GM21381 (cell line): ENCODE measurements around the gene NEBL.

Experiments used
- ATAC-seq: cut with Tn5 transposase; IDR thresholded peaks from one replicate; pipeline ENCODE4 v1.9.1; 2021; ENCODE audit warnings: mild to moderate bottlenecking, moderate library complexity; ENCODE audit not compliant: unreplicated experiment

Gene NEBL

DNA sequence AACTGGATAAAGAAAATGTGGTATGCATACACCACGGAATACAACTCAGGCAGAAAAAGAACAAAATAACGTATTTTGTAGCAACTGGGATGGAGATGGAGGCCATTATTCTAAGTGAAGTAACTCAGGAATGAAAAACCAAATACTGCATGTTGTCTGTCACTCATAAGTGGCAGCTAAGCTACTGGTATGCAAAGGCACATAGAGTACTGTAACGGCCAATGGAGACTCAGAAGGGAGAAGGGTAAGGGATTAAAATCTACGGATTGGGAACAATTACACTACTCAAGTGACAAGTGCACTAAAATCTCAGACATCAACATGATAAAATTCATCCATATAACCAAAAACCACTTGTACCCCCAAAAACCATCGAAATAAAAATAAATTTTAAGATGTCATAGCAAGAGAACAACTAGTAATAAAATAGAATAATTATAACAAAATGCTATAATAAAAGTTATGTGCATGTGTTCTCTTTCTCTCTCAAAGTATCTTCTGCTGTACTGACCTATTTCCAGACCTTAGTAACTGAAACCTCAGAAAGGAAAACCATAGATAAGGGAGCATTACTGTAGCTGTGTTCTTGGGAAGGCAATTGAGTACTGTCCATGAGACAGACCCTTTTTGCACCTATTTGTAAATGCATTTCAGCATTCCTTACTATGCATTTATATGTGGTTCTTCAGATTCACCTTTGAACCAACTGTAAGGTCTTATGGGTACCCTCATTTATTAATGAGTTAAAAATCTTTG is 6.7 kb upstream of the NEBL start:
- ATAC-seq = no peak

DNA sequence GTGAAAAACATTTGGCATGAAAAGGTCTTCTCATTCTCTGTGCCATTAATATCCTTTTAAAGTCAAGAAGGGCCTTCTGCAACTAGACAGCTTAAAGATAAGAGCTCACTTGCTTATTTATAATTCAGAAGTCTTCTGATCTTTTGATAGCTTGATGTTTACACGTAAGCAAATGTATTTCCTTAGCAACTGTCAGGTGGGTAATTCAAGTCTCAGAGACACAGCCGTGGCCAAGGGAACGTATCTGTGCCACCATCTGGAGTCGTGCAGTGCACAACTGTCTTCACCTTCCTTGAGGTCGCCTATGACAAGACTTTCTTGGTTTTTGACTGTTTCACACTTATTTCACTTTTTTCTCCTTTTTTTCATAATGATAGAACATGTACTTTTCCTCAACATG is 4.0 kb upstream of the NEBL start:
- no peak for ATAC-seq

DNA sequence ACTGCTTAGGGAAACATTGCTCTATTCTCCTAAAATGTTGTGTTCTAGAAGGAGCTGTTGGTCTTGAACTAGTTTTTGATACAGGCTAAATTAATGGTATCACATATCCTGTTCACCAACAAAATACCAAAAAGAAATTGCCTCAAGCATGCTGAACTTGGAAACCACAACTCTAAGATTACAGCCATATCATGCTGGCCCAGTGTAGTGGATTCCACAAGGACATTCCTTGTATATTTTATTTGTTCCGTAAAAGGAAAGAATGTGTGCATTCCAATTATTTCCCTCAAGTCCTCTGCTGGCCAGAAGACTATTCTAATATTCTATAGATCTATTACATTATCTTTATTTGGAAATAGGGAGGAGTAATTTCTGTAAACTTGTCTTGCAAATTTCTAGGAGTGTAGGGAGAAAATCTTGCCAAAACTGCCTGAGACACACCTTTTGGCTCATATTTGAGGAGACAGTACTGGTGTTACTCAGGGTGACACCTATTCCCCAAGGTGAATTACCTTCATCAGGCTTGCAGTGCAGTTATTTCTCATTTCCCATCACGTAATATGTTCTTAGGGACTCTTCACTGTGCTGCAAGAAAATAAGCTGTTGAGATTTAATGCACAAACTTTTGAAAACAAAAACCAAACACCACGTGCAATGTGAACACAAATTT is 1.9 kb upstream of the NEBL start:
- ATAC-seq = no peak

DNA sequence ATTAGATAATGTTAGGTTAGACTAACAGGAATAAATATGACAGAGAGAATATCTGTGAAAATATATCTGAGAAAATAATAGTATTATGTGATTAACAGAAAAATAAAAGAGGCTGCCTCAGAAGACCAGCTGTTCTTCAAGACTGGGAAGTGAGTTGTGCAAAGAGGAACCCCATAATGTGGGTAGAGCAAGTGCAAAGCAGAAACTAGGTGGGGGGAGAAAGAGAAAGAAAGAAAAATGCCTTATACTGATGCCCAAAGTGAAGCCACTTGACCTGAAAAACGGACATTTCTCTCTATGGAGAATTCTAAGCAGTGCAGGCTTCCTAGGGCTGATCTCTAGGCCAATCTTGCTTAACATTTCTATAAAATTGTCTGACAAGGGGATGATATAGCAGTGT is 3.8 kb downstream of the NEBL start:
- no peak for ATAC-seq

DNA sequence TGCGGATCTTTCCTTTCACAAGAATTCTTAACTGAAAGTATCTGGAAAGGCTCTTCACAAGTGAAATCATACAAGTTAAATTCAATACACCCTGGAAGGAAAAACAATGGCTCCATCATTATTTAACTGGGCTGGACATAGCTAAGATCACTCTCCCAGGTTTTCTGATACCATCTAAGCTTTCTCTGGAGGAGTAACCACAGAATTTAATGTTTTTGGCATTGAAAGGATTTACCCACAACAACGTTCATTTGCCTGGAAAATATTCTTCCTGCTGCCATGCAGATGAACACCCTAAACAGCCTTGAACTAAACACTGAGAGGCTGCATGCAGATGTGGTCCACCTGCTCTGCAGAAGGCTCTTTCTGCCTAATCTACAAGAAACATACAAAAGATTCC is 4.3 kb downstream of the NEBL start:
- no peak for ATAC-seq

DNA sequence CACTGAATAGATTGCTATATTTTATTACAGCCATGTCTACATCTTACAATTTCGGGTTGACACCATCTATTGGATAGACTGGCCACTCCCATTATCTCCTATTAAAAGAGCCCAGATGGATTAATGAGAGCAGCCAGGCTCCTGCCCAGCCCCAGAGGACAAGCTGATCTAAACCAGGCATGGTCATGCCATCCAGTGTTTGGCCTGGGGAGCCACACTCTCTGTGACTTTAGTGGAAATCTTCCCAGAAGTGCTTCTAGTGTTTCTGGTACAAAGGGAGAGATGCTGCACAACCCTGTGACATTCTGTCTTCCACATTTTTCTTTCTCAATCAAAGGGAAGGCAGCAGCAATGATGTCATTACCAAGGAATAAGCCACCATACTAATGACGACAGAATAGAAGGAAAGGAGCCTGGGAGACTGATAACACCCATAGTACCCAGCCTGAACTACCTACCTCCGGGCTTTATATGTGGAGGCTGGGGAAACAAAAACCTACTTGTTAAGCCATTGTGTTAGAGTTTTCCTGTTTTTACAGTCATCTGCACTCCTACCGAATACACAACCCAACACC is 5.0 kb downstream of the NEBL start:
- no peak for ATAC-seq

DNA sequence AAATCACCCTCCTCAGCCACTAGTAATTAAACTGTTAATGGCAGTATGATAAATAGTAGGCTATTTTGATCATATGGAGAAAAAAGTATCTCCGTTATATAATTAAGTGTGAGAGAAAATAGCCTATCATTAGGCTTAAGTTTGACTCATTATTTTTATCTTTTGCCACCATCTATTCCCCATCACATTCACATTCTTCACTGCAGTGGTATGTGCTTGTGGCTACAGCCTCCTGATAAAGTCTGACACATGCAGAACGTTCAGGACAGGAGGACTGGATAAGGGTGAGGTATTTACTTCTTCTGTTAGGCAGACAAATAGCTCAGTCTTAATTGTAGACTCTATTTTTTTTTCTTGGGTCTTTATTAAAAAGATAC is 5.8 kb downstream of the NEBL start:
- ATAC-seq = no peak

DNA sequence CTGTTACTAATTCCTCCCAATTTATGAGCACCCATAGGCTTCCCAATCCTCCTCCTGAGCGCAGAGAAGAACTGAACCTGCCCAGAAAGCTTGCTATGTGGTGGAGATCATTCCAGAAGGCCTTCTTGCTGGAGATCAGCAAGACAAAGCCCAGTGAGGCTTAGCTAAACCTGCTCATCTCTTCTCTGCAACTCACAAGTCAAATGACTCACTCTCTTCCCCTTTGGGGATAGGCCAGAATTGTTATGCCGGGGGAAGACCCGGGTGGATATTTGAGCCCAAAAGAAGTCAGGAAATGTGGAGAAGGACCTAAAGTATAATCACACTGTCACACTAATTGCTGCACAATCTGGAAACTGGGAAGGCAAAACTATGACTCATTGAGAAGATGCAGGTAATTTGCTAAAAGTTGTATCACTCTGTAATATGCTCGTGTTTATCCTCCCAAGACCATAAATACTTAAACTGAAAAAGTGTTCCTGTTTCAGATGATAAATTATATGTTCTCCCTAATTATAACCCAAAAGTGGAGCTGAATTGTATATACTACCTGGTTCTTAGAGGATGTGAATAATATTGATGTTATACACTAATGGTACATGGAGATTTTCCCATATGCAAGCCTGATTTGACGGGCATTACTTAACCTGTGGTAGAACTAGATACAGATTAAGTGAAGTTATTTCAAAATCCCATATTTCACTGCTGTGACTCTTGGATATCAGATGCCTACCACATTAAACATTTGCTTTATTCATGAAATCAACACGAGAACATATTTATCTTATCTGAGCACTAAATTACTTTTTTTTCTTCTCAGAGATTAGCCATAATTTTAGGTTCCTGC is 6.4 kb downstream of the NEBL start:
- ATAC-seq = no peak

DNA sequence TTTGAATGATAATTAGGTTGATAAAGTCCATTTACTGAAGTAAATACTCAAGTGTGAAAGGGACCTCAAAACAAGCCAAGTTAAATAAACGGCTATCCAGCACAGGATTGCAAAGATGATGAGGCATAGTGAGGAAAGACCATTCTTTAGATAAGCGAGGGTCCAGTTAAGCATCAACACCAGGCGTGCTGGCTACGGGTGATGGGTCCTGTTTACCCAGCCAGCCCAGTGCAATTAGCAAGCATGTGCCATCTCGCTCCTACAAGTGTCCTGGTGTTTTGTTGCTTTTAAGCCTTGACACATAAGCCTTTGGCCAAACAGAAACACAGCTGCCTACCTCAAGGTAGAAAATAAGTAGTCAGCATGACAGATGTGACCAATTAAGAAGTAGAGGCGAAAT is 7.1 kb downstream of the NEBL start:
- ATAC-seq = no peak

DNA sequence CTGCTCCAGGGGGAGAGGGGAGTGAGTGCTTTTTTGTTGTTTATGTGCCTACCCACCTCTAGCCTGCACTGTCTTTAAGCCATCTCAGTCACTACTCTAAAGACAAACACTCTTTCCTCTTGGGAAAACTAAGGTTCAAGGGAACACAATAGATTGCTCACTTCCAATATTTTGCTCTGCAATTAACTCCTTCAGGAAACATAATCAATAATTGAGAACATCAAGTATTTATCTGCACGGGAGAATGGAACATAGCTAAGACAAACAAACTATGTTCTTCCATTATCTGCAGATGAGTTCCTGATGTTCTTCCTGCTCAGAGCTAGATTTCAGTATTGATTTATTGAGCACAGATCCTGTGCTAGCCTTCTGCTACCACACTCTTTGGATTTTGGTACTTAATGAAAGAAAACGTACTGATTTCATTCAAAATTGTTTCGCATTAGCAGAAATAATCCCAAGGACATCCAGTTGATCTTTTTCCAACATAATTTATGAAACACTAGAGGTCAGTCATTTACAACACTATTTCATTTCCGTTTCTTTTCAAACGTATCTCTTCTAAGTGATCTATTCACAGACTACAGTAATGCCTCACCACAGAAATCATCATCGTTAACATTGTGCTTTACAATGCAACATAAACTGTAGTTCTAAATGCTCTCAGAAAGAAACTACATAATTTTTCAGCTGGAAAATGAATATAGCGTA is 8.3 kb downstream of the NEBL start:
- ATAC-seq = no peak

DNA sequence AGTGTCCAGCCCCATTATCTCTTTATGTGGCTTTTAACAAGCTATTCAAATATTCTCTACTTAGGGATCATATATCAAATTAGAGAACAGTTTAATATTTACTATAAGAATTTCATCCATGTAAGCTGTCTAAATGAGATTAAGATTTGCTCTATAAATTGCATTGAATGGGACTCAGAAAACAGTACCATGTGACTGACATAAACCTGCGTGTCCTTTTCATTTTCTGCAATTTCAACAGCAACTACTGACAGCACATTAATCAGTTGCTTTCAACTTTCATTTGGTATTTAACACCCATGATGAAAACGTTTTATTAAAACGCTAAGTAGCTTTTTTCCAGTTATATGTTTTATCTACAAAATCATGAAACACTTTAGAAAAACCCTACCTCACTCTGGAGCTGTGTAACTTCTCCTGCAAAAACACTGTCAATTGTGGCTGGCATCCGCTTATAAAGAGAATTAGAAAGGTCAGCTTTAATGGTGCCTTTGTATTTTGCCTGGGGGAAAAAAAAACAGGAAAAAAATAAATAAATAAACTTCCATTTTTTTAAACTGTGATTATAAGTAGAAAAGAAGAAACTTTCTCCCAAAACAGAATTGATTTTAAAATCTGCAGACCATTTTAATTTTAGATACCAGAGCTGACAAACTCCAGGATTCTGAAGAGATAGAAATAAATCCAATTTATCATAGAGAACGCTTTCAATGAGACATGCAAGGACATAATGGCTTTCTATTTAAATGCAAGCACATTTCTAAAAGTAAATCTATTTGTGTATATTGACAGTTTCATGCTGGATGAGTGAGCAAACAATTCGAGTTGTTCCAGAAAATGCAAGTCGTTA is 9.2 kb downstream of the NEBL start:
- no peak for ATAC-seq

DNA sequence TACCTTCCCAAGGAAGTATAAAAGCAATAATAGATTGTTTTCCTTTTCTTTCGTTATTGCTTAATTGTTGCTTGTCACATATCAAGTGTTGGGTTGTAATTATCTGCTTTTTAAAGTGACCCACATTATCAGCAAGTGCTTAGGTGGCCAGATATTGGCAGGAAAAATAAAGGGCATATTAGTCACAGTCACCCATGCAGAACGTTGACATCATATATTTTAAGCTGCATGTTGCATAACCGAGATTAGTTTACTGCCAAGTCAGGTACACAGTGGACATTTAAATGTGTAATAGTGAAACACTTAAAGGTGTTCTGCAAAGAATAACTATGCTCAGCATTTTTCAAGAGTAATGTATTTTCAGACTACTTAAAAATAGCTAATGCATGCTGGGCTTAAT is 11.4 kb downstream of the NEBL start:
- no peak for ATAC-seq

DNA sequence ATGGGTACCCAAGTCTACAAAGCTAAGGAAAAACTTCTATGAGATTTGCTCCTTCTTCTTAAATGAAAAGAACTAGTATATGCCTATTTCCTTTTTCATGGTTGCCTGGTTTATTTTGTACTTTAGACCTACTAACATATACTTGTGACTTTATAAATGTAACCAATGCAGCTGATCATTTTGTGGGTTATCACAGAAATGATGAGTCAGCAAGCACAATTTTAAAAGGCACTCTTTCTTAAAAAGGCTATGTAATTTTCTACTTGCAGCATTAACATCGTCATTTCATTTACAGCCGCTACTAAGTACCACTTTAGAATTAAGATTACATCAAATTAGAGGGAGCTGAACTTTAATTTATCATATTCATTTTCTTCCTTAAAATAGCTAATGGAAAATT is 13.6 kb downstream of the NEBL start:
- ATAC-seq = no peak

DNA sequence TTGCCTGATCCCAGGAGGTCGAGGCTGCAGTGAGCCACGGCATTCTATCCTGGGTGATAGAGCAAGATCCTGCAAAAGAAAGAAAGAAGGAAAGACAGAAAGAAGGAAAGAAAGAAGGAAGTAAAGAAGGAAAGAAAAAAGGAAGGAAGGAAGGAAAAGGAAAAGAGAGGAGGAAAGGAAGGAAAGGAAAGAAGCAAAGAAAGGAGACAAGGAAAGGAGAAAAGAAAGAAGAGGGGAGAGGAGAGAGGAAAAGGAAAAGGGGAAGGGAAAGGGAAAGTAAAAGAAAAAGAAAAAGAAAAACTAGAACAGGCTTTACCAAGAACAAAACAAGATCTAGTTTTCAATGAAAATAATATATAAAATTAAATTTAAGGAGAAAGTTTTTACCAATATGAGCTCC is 15.0 kb downstream of the NEBL start:
- ATAC-seq = no peak

DNA sequence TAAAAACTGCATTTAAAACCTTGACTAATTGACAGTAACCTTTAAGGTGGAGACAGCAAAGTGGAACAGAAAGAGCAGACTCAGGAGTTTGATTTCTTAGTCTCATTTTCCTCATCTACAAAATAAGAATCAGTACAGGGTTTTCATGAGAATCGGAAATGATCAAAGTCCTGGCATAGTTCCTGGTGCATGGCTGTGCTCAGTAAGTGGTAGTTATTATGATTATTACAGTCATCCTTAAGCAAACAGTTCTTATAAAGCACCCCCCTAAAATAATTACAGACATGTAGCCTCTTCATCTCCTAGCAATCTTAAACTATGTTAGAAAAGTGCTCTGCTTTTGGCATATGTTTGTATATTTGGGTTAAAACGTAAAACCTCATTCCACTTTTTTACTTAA is 18.0 kb downstream of the NEBL start:
- ATAC-seq = no peak

DNA sequence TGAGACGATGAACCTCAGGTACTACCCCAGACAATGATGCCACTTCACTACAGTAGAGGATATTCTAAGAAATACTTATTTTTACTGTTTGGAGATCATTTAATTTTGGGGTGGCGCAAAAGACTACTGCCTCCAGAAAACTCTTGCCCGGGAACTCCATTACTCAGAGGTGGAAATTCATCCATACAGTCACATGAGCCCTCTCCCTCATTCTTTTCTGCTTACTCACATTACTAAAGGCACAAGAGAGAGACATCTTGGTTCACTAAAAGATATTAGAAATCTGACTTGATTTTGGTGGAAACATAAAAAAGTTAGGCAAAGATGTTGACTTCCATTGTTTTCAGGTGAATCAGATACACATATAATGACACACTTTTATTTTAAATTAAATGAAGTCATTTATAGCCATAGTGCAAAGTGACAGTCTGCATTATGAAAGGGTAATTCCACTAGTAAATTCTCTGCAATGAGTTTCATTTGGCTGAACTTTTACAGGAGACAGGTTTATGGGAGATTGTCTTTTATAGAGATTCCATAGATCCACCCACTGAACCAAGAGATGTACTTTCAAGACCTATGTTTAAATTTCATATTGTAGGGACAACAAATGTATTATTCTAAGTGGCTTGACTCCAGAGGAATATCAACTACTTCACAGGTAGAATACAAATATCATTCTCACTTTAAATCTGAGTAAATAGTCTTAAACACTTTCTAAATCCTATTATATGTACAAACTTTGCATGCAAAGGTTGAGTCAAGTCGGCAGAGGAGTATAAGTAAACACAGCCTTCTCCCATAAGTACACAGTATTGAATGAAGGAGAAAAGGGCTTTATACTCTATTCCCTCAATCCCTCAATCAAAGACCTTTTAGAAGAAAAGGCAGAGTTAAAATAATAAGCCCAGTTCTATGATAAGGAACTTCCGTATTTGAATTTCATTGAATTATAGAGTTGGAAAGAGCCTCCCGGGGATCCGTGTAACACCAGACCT is 18.8 kb downstream of the NEBL start:
- ATAC-seq = no peak

DNA sequence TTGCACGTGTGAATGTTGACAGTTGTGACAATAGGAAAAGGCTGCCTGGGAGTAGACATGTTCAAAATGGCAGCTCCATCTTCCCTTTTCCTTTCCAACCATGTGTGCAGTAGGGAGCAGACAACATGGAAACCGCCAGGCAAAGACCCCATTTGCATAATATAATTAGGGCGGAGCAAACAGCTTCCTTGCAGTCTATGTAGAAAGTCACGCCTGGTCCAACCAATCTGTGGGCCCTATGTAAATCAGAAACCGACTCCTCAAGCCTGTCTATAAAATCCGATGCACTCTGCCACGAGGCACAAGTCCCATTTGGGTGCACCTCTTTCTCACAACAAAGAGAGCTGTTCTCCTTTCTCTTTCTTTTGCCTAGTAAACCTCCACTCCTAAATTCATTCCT is 19.6 kb downstream of the NEBL start:
- no peak for ATAC-seq

DNA sequence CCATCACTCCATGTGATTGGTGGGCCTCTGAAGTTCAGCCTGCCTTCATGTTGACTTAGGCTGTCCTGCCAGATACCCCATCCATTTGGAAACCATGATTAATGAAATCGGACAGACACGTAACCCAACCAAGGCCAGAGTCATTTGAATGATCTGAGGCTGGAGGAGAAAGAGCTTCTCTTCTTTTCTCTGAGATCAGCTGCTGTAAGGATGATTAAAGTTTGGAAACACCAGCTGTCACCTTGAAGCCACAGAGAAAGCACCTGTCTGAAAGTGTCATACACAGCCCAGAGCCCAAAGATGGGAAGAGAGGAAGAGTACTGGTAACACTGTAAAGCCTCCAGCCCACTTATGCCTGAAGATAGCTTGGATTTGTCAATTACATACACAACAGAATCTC is 22.9 kb downstream of the NEBL start:
- ATAC-seq = no peak

DNA sequence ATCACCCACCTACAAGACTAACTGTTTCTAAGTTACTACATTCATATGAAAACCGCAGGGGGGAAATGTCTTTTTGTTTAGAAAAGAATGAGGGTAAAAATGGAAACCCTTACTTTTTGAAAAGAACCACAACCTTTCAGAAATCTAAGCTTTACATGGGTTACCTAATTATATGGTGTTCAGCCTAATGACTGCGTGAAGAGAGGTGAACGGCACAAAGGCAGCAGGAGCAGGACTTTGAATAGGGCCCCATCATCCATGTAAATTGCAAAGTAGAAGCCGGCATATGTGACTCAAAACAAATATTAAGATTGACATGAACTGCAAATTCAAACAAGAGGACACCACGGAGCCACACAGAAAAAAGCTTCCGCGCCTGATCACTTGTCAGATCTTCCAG is 25.1 kb downstream of the NEBL start:
- no peak for ATAC-seq
